Fibroblast of villous mesenchyme (primary cell): ENCODE results near the gene CORIN. TPM values are rescaled to one million over a fixed set of nuclear protein-coding genes. Genes with fewer than 3 reads are reported as not detected.
A peak's percentile ranks its signal among the peaks of the same experiment; 100 is the strongest.

Experiments
- DNase-seq: peaks from one replicate; pipeline ENCODE4 v3.0.0-alpha.2; 2010; ENCODE audit warnings: low read depth
- H3K4me3 ChIP-seq: 2 replicates; pipeline ENCODE4 v1.5.1; 2011; ENCODE audit warnings: low read depth, mild to moderate bottlenecking, low read length
- CTCF ChIP-seq: IDR thresholded peaks from 2 replicates; pipeline ENCODE4 v1.5.1; 2012; ENCODE audit warnings: low read depth, mild to moderate bottlenecking, low read length; ENCODE audit not compliant: insufficient read depth
- total RNA-seq: library from RNA; depleted of rRNA; stranded (reverse); fragments of >200 nt; gene quantifications from 2 replicates; pipeline ENCODE4 v1.2.3, GENCODE V29; 2012

The CORIN gene
- total RNA-seq, 1 donor: 5.6 TPM

DNA sequence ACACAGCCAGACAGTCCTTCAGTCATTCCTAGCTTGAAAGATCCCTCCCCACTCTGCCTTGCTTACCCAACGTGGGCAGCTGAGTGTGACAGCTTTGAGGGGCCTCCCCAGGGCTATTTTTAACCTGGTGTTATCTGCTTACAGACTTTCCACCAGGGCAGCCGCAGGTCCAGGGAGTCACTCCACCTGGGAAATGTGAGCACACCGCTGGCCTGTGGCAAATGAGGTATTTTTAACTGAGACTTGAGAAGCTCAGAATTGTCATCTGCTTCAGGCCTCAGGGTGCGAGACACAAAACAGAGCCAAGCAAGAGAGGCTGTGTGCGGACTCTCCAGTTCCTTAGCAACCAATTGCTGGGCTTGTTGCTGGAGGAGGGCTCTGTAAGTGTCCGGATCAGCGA, 13.0 kb downstream of the CORIN start:
- no peak overlapping the region for H3K4me3 ChIP-seq
- TF ChIP-seq CTCF: no peak
- no peak for DNase-seq

DNA sequence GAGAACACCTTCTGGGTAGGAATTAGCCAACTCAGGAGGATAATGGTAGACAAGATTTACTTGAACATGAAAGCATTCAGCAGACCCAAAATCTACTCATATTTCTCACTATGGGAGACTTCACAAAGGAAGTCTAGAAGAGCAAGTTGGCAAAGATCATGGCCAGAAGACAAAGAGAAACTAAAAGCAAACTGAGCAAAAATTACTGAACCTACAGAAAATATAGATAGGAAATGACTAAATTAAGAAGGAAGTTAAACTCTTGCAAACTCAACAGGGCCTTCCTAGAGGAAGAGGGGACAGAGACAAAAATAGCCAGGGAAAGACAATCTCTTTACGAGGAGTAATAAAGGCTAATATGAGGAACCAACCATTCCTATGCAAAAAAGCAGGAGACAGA, 18.7 kb downstream of the CORIN start:
- no peak for TF ChIP-seq CTCF
- DNase-seq: no peak
- H3K4me3 ChIP-seq: no peak overlapping the region

DNA sequence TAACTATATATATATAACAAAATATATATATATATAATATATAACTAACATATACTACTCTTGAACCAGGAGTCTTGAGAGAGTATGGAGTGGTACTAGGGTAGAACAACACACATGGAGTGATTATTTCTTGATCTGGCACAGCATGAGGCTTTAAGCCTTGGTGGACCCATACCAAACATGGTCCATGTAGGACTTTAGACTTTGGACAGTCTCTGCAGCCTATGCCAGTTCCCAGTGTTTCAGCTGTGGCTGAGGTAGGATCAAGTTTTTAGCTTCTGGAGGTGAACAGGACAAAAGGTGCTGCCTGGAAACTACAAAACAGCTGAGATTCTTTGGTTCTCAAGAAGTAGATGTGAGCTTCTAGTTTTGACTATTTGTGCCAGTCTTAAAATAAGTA, 20.6 kb downstream of the CORIN start:
- DNase-seq: no peak
- no peak for TF ChIP-seq CTCF
- H3K4me3 ChIP-seq: no peak overlapping the region

GRCh38 chr4:47816748-47817147, 21.1 kb downstream of the CORIN start:
- H3K4me3 ChIP-seq: no peak overlapping the region
- DNase-seq: no peak
- TF ChIP-seq CTCF: no peak

DNA sequence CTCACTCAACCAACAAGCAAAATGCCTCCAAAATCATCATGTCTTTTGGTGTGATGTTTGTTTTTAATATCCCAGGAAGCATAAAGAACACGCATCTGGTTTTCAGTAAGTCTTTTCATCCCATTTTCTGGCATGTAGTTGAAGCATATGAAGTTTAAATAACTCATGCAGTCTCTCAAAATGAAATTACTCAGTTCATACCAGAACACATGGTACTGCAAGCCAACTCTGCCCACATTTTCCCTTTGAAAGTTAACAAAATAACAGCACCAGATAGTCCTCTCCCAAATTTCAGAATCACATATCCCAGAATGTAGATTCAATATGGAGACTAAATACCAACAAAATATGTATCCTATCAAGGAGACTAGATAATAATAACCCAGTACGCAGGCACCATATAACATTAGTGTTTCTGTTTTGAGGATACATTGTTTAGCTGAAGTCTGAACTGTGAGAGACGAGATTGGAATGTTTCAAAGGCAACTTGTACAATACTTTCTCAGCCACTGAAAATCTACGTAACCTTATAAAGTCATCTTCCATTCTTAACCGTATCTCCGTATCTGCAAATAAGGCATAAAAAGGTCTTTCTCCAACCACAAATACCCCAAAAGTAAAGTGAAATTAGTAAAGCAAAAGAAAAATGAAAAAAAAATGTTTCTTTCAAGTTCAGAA, 23.1 kb downstream of the CORIN start:
- TF ChIP-seq CTCF: no peak
- peak; percentile 13 for DNase-seq
- no peak overlapping the region for H3K4me3 ChIP-seq

DNA sequence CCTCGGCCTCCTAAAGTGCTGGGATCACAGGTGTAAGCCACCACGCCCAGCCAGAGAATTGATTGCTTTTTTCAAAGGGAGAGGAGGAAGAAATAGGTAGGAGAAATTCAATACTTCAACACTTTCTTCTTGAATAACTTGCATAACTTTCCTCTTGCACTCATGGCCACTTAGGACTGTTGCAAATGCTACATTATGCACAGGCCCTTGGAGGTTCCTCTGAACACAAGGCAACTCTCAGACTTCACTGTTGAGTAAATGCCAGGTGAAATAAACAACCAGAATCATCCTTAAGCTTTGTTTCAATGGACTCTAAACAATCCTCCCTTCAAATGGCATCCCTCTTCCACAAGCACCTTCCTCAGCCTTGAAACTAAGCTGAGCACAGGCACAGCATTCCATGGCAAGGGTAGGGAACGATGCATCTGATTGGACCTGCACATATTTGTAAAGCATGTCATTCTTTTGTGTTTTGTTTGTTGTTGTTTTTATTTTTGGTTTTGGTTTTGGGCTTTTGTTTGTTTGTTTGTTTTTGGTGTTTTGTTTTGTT, 28.1 kb downstream of the CORIN start:
- H3K4me3 ChIP-seq: no peak overlapping the region
- no peak for DNase-seq
- TF ChIP-seq CTCF: no peak

DNA sequence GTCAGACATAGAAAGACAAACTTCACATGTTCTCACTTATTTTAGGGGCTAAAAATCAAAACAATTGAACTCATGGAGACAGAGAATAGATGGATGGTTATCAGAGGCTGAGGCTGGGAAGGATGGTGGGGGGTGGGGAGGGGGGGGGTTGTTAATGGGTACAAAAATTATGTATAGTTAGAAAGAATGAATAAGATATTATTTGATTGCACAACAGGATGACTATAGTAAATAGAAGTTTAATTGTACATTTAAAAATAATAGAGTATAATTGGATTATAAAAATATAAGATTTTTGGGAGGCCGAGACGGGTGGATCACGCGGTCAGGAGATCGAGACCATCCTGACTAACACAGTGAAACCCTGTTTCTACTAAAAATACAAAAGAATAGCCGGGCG, 33.3 kb downstream of the CORIN start:
- no peak for DNase-seq
- no peak for TF ChIP-seq CTCF
- no peak overlapping the region for H3K4me3 ChIP-seq
